CD4-positive, alpha-beta T cell treated with Interleukin-12 subunit alpha and Interleukin-12 subunit beta, for 1 hour (primary cell): ENCODE measurements around the gene GPN3.
"Not testable (repeated sequence)": the region's sequence is repeated elsewhere in the genome, so short reads cannot be mapped to it uniquely, and the experiment has no call there.

Experiments used
- DNase-seq: peaks from one replicate; pipeline ENCODE4 v3.0.0-alpha.2; 2020

The GPN3 gene

GRCh38 chr12:110436231-110436630, 31.8 kb downstream of the GPN3 start:
- DNase-seq, result no peak

- no peak for DNase-seq
These were observed 36.0 kb downstream of the GPN3 start for GRCh38 chr12:110431957-110432587.

GRCh38 chr12:110429676-110430075, 38.4 kb downstream of the GPN3 start:
- DNase-seq, result not testable (repeated sequence)

- DNase-seq, result no peak
These were observed 41.7 kb downstream of the GPN3 start for GRCh38 chr12:110426406-110426805.

- no peak for DNase-seq
These were observed 43.8 kb downstream of the GPN3 start for GRCh38 chr12:110424237-110424636.

GRCh38 chr12:110421701-110422100, 46.4 kb downstream of the GPN3 start:
- no peak for DNase-seq

- DNase-seq, result no peak
These were observed 46.8 kb downstream of the GPN3 start for GRCh38 chr12:110421159-110421661.

GRCh38 chr12:110420644-110421043, 47.4 kb downstream of the GPN3 start:
- DNase-seq, result not testable (repeated sequence)

- not testable (repeated sequence) for DNase-seq
These were observed 50.9 kb downstream of the GPN3 start for GRCh38 chr12:110417113-110417512.

- not testable (repeated sequence) for DNase-seq
These were observed 58.0 kb downstream of the GPN3 start for GRCh38 chr12:110410086-110410485.

- DNase-seq, result not testable (repeated sequence)
These were observed 62.9 kb downstream of the GPN3 start for GRCh38 chr12:110405126-110405662.

- DNase-seq, result peak; percentile 84
These were observed 63.9 kb downstream of the GPN3 start for GRCh38 chr12:110403976-110404682.

- DNase-seq, result peak; percentile 90
These were observed 64.7 kb downstream of the GPN3 start, which contains the start of gene ANAPC7 for GRCh38 chr12:110403146-110403975. ANAPC7 (minus strand) TSS chr12:110403708; CDS start chr12:110403627, 81 bp downstream.
